UCSD-AML1 (cell line): Measurements from ENCODE around the gene LTBP3.
"Not testable (repeated sequence)": the region's sequence is repeated elsewhere in the genome, so short reads cannot be mapped to it uniquely, and the experiment has no call there.

Source experiments
- DNase-seq: peaks from one replicate; lab custom pipeline; 2025; ENCODE audit not compliant: unreplicated experiment; lab: John Stamatoyannopoulos, UW

LTBP3 gene

DNA sequence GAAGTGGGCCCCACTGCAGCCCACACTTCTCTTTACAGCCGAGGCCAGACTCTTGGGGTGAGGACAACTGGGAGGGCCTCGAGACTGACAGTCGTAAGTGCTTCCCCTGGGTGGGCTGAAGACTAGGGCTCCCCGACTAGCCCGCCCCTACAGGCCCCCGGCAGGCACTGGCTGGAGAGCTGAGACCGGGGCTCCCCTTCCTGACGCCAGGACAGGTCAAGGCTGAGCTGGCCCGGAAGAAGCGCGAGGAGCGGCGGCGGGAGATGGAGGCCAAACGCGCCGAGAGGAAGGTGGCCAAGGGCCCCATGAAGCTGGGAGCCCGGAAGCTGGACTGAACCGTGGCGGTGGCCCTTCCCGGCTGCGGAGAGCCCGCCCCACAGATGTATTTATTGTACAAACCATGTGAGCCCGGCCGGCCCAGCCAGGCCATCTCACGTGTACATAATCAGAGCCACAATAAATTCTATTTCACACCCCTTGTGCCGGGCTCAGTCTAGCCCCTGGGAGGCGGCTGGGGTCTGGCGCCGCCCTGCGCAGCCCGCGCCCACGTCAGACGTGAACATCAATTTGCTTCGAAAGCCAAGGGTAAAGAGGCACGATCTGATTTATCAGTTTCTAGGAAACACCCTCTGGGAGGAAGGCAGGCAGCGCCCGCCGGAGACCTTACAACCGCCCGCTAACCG, 19.8 kb downstream of the LTBP3 start:
- DNase-seq = no peak

DNA sequence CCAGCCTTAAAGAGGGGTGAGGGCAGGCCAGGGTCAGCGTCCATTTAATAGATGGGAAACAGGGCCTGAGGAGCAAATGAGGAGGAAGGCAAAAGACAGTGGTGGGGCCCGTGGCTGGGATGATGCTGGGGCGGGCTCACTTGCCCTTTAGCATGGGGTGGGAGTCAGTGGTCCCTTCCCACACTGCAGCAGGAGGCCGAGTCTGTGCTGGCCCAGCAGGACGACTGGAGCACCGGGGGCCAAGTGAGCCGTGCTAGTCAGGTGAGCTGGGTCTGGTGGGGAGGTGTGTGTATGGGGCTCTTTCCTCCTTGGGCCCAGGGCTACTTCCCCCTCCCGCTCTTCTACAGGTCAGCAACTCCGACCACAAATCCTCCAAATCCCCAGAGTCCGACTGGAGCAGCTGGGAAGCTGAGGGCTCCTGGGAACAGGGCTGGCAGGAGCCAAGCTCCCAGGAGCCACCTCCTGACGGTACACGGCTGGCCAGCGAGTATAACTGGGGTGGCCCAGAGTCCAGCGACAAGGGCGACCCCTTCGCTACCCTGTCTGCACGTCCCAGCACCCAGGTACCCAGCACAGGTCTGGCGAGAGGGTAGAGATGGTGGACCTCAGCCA, 20.4 kb downstream of the LTBP3 start:
- no peak for DNase-seq

DNA sequence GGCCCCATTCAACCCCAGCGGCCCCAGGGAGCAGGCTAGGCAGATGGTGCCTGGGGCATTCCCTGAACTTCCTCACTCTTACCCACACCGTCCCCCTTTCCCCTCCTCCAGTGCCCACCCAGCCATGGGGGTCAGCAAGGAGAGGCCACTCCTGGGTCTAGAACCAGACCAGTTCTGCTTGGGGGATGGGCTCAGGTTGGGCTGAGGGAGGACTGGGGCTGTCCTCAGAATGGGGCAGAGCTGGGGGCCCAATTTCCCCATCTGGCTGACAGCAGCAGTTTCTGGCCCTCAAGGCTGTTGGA, 20.9 kb downstream of the LTBP3 start:
- DNase-seq = no peak

DNA sequence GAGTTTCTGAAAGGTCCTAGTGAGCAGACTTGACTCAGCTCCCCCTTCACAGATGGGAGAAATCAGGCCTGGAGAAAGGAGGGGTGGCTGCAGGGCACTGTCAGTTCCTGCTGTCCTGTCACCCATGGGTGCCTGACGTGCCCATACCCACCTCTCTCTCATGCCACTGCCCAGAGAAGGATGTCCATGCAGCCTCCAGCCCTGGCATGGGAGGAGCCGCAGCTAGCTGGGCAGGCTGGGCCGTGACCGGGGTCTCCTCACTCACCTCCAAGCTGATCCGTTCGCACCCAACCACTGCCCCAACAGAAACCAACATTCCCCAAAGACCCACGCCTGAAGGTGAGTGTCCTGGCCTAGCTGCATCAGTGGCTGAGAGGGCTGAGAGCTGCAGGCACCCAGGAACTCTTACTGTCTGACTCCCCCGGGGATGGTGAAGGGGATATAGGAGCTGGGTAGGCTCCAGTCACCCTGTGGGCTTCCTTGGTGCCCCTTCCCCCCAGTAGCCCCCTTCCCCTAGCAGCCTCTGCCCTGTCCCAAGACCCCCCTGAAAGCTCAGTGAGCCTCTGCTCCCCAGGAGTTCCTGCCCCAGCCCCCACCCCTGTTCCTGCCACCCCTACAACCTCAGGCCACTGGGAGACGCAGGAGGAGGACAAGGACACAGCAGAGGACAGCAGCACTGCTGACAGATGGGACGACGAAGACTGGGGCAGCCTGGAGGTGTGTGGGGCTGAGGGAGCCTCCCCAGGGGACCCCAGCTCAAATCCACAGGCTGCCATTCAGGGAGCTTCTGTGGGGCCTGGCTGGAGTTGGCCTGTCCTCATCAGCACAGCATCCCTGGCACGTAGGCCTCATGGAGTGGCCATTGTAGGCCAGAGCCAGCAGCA, 21.5 kb downstream of the LTBP3 start:
- DNase-seq = no peak

DNA sequence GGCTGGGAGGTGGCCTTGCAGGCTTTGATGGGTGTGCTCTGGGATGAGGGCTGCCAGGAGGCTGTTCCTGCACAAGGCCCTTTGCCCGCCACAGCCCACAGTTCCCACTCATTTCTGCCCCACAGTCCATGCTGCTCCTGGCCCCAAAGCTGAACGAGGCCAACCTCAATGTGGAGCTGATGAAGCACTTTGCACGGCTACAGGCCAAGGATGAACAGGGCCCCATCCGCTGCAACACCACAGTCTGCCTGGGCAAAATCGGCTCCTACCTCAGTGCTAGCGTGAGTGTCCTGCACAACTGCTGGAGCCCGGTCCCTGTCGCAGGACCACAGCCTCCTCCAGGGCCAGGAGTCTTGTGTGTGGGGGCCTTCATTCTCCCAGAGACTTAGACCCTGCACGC, 23.1 kb downstream of the LTBP3 start:
- DNase-seq = no peak

DNA sequence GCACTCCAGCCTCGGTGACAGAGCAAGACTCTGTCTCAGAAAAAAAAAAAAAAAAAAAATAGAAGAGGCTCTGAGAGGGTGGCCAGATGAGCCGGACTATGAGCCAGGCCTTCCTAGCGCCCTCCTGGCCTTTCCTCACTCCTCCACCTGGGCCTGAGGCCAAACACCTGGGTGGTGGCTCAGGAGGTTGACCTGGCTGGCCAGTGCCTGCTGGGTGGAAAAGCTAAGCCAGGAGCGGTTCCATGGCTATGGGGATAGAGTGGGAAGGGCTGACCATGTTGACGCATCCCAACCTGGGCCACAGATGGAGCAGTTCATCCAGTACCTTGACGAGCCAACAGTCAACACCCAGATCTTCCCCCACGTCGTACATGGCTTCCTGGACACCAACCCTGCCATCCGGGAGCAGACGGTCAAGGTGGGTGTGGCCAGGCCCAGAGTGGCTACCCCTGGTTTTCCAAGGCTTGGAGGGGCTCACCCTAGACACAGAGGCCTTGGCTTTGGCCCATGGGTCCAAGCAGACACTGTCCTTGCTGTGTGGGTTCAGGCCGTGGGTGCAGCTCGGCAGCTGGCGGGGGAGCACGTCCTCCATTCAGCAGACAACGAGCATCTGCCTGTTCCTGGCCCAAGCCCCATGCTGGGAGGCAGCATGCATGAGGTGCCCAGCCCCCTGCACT, 25.6 kb downstream of the LTBP3 start:
- DNase-seq = no peak

DNA sequence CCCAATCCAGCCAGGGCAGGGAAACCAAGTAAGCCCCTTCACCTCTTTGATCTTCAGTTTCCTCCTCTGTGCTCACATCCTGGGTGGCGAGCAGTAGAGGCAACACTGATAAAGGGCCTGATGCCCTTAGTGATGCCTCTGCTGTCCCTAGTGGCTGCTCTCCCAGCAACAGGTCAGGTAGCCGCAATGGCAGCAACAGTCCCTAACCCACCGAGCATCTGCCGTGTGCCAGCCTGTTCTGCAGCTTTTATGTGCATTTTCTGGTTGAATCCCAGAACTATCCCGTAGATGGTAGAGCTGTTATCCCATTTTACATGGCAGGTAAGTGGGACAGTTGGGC, 28.0 kb downstream of the LTBP3 start:
- DNase-seq = no peak

DNA sequence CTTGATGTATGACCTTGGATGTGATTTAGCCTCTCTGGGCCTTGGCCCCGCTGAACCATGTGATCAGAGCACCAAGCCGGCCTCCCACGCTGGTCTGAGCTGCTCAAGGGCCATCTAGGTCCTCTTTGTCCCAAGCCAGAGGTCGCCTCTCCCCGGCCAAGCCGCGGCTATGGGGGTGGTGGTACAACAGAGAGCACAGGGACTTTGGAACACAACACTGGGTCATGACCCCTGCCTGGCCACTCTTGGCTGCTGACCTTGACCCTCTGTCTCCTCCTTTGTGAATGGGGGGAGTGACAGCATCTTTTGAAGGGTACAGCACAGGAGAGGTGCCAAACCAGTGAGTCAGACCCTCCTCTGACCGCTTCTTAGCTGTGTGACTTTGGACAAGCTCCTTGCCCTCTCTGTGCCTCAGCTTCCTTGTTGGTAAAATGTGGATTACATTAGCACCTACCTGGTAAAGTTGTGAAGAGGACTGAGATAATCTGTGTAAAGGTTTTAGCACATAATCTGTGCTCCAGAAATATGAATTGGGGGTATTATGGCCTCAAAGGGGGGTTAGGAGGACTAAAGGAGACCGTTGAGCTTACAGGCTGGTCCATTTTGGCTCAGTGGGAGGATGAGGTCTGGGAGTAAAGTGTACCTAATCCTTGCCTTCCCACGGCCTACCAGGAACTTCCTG, 28.5 kb downstream of the LTBP3 start:
- no peak for DNase-seq

DNA sequence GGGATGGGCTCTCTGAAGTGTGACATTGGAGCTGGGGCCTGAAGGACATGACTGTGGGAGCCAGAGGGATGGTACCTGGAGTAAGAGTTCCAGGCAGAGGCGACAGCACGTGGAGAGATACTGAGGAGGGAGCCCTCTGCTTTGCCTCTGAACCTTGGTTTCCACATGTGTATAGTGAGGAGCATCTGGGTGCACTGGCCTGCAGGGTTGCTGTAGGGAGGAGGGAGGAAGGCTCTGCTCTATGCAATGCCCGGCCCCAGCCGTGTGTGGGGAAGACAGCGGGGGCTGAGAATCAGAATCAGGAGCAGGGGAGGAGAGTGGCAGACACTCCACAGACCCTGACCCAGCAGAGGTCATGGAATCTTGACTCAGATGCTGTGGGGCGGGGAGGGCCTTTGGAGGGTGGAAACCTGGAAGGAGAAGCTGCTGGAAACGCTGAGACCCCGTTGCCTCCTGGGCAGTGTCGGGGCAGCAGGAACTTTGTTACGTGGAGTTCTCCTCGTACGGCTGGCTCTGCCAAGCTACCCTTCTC, 29.3 kb downstream of the LTBP3 start:
- no peak for DNase-seq

DNA sequence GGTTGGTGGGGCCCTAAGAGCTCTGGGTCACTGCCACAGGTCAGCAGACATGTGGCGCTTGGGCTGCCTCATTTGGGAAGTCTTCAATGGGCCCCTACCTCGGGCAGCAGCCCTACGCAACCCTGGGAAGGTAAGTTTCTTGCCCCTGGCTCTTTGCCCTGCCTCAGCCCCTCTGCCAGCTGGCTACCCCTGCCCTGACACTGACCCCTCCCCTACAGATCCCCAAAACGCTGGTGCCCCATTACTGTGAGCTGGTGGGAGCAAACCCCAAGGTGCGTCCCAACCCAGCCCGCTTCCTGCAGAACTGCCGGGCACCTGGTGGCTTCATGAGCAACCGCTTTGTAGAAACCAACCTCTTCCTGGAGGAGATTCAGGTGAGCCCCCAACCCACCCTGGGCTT, 31.4 kb downstream of the LTBP3 start:
- no peak for DNase-seq

DNA sequence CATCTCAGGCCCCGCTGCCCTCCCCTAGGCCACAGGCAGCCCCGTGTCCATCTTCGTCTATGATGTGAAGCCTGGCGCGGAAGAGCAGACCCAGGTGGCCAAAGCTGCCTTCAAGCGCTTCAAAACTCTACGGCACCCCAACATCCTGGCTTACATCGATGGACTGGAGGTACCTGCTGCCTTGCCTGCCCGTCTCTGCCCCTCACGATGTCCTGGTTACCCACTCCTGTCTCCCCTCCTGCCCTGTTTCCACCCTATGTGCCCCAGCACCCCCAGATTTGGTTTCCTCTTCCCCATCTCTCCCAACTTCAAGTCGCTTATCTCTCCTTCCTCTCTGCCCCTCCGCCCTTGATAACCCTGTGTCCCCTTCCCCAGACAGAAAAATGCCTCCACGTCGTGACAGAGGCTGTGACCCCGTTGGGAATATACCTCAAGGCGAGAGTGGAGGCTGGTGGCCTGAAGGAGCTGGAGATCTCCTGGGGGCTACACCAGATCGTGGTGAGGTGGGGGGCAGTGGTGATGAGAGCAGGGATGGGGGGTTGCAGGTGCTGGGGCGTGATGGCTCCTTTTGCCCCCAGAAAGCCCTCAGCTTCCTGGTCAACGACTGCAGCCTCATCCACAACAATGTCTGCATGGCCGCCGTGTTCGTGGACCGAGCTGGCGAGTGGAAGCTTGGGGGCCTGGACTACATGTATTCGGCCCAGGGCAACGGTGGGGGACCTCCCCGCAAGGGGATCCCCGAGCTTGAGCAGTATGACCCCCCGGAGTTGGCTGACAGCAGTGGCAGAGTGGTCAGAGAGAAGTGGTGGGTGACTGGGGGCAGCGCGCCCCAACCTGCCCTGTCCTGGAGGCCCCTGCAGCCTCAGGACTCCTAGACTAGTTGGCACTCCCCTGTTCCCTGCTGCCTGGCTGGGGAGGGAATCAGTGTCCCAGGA, 32.3 kb downstream of the LTBP3 start:
- no peak for DNase-seq

DNA sequence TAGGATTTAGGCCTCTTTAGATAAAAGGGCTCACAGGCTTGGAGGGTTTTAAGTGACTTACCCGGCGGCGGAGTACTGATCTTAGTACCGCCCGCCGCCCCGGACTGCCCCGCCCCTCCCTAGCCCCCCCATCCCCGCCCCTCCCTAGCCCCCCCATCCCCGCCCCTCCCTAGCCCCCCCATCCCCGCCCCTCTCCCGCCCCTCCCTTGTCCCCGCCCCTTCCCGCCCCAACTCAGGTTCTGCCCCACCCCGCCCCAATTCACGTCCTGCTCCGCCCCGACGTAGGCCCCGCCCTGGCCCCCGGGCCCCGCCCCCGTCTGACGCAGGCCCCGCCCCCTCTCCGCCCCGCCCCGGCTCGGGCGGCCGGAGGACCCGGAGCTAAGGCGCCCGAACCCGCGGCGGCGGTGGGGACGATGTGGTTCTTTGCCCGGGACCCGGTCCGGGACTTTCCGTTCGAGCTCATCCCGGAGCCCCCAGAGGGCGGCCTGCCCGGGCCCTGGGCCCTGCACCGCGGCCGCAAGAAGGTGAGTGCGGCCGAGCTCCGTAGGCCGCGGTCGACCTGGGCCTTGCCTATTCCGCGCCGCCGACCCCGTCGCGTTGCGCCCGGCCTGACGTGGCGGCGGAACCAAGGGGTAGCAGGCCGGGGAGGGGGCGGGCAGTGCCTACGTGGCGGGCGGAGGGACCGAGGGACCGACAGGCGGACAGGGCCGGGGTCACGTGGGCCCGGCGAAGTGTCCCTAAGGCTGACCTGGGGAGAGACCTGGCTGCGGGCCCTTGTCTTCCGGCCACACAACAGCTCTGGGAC, 33.2 kb downstream of the LTBP3 start, which contains the start of gene SCYL1:
Gene SCYL1, plus strand, starts transcription at position 343 of the 805 bp plus-strand sequence. Its CDS starts 71 bp downstream, at position 414.
- DNase-seq = peak; percentile 75

DNA sequence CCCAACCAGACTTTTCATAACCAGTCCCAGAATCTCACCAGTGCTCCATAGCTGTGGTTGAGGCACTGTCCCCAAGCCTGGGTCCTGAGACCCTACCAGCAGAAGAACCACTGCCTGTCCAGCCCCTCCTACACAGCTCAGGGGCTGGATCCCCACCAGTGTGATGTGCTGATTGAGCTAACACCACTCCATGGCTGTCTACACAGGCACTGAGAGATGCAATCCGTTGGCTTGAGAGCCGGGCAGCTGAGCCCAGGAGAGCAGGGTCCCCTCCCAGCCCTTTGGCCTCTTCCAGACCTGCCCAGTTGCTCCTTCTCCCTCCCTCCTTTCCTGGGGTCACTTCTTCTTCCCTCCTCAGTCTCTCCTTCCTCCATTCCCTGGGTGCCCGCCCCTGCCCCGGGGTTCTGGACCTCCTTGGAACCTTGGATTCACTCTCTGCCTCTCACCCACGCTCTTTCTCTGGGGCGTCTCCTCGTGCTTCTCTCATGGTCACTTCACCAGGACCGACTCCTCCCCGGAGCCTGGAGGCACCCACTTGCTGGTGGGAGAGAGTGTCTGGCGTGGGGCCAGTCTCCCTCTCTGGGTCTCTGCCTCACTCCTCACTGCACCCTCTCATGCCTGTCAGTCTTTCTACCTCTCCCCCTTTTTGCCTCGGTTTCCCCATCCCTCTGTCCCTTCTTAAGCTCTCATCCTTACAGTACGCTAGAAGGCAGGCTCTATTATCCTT, 34.0 kb downstream of the LTBP3 start:
- DNase-seq = no peak

DNA sequence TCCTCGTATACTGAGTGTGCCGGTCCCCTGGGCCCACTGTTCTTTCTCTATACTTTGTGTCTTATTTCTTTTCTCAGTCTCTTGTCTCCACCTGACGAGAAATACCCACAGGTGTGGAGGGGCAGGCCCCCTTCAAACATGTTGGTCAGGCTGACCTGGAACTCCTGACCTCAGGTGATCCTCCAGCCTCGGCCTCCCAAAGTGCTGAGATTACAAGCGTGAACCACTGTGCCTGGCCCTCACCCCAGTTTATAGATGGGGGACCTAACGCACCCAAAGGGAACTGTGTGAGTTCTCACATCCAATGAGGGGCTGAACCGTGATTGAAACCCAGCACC, 34.6 kb downstream of the LTBP3 start:
- not testable (repeated sequence) for DNase-seq

DNA sequence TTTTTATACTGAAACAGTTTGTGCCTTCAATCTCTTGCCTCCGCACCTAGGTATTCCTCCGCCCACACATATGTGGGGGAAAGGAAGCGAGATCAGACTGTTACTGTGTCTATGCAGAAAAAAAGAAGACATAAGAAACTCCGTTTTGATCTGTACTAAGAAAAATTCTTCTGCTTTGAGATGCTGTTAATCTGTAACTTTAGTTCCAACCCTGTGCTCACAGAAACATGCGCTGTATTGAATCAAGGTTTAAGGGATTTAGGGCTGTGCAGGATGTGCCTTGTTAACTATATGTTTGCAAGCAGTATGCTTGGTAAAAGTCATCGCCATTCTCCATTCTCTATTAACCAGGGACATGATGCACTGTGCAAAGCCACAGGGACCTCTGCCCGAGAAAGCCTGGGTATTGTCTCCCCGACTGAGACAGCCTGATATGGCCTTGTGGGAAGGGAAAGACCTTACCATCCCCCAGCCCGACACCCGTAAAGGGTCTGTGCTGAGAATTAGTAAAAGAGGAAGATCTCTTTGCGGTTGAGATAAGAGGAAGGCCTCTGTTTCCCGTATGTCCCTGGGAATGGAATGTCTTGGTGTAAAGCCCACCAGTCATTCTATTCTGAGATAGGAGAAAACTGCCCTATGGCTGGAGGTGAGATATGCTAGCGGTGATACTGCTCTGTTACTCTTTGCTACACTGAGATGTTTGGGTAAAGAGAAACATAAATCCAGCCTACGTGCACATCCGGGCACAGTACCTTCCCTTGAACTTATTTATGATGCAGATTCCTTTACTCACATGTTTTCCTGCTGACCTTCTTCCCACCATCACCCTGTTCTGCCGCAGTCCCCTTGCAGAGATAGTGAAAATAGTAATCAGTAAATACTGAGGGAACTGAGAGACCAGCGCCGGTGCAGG, 35.2 kb downstream of the LTBP3 start:
- peak; percentile 43 for DNase-seq

DNA sequence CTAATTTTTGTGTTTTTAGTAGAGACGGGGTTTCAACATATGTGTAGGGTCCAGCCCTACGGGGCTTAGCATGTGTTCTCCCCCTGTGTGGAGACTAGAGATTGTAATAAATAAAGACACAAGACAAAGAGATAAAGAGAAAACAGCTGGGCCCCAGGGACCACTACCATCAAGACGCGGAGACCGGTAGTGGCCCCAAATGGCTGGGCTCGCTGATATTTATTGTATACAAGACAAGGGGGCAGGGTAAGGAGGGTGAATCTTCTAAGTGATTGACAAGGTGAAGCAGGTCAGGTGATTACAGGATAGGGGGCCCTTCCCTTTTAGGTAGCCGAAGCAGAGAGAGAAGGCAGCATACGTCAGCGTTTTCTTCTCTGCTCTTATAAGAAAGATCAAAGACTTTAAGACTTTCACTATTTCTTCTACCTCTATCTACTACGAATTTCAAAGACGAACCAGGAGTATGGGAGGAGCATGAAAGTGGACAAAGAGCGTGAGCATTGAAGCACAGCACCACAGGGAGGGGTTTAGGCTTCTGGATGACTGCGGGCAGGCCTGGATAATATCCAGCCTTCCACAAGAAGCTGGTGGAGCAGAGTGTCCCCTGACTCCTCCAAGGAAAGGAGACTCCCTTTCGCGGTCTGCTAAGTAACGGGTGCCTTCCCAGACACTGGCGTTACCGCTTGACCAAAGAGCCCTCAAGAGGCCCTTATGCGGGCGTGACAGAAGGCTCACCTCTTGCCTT, 36.2 kb downstream of the LTBP3 start:
- DNase-seq = not testable (repeated sequence)
